OCI-M2 (cell line): ENCODE data around the gene TMPRSS13.

Source experiments
- DNase-seq: peaks from one replicate; lab custom pipeline; 2025; ENCODE audit not compliant: unreplicated experiment; lab: John Stamatoyannopoulos, UW

TMPRSS13 gene

DNA sequence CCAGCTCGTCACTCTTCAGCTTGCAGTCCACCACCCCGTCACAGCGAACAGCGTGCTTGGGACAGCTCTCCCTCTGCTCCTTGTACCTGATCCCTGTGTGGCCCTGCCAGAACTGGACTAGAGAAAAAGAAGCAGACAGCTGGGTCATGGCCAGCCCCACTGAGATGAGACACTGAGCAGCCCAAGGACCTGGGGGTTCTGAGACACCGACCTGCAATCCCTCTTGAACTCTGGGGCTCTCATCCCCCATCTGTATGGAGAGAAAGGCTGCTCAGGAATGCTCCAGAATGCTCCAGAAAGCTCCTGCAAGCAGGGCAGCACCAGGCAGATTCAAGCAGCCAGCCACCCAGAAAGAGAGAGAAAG is 14.8 kb downstream of the TMPRSS13 start:
- no peak for DNase-seq

DNA sequence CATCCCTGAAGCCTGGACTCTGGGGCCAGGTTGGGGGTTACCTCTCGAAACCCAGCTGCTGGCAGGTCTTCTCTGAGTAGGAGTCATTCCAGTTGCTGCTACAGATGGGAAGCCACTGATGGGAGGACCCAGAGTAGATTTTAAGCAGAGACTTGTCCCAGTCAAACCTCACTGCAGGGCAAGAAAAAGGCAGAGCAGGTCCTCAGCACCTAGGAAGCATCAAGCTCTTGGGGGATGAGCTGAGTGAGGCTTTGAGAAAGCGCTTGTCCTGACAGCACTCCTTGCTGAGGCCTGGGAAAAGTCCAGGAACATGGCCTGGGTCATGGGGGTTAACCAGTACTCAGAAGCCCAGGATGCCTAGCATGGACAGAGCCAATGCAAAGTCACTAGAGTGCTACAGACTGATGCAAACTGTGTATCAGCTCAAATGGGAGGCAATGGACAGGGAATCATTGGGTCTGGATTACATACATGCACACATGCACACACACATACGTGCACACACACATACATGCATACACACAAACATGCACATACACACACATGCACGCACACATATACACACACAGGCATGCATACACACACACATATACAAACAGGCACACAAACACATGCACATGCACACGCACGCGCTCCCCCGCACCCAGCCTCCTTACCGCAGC is 15.3 kb downstream of the TMPRSS13 start:
- no peak for DNase-seq

DNA sequence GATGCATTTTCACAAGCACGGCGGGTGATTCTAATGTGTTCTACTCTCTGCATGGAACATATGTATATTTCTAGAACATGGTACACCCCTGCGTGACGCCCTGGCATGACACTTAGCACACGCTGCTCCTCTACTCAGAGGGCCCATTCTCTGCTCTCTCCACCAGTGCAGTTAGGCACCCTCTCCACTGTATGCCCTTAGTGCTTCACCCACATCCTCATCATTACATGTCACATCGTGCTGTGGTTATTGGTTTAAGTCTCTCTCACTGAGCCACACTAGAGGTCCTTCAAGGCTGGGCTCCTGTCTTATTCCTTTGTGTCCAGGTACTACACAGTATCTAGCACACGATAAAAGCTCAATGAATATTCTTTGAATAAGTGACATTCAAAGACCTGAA is 16.7 kb downstream of the TMPRSS13 start:
- DNase-seq, result no peak

DNA sequence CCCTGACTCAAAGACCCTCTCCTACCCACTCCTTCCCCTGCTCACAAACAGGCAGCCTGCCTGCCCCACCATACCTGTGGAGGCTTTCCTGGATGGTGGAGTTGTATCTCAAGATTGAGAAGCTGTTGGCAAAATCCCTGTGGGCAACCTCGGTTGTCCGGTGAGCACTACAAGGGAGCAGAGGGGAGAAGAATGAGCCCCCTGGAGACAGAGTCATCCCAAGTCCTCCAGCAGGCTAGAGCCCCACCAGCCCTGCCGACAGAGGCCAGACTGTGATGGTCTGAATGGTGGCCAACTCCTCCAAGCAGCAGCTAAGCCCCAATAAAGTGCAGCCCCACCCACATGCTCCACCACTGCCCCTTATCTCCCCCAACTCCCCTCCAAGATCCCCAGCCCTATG is 17.5 kb downstream of the TMPRSS13 start:
- no peak for DNase-seq

DNA sequence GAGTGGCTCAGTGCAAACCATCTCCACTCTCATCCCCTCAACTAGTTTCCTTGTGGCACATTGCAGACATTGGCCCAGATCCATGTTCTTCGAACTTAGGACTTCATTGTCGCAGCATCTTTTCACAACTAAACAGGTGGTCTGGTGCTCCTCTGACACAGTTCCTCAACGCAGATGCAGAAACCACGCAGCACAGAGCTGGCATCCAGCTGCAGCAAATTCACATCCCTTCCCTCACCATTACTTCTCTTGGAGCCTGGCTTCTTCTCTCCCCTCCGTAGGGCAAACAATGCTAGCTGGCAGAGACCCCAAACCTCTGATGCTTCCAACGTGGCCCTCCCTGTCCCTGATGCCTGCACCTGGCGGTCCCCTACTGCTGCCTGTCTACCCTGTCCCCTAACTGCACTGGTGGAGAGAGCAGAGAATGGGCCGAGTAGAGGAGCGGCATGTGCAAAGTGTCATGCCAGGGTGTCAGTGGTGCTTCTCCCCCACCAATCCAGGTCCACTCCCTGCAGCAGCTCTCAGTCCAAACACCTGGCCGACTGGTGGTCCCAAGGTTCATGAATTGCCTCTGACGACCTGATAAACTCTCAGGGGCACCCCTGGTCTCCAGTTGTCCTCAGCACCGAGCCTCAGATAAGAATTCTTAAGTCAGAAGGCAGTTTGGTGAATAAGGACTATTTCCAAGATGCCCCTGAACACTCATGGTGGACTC is 18.1 kb downstream of the TMPRSS13 start:
- no peak for DNase-seq

DNA sequence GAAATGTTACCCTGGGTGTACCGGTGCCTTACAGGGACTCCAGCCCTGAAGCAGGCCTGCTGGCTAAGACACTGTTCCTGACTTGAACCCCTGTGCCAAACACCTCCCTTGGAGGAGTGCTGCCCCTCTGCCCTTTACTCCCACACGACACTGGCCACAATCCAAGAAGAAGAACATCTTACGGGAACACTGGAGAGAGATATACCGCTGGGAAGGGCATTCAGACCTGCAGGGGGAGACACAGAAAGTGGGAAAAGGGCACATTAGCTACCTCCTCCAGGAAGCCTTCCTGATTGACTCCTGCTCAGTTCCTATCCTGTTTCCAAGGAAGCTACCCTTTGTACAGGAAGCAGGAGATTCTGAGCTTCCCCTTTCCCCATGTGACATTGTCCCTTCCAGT is 18.7 kb downstream of the TMPRSS13 start:
- no peak for DNase-seq

DNA sequence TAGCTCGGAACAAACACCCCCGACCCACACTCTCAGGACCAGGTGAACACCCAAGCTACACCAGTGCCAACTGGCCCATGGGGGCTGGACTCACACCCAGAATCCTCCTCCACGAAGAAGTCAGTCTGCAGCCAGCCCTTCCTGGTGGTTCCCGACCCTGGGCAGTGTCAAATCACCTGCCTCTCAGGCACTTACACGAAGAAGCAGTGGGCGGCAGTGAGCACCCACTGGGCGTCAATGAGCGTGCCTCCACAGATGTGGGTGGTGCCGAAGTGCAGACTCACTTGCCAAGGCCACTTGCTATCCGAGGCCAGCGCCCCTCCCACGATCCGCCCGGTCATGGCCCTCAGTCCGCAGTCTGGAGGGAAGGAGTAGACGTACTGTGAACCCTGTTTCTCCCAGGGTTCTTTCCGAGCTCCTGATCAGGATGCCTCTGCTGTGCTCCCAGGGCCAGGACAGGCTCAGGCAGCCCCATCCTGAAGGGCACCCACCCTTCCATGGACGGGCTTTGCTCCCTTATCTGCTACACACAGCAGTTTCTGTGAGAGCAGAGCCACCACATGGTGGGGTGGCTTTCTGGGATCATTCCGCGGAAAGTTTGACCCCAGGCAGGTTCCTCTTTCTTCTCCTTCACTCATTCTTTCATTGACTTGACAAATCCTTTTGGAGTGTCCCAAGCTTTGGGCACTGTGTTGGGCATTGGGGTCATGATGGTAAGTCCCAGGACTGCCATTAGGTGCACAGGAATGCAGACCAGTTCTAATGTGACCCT is 19.4 kb downstream of the TMPRSS13 start:
- DNase-seq, result no peak

DNA sequence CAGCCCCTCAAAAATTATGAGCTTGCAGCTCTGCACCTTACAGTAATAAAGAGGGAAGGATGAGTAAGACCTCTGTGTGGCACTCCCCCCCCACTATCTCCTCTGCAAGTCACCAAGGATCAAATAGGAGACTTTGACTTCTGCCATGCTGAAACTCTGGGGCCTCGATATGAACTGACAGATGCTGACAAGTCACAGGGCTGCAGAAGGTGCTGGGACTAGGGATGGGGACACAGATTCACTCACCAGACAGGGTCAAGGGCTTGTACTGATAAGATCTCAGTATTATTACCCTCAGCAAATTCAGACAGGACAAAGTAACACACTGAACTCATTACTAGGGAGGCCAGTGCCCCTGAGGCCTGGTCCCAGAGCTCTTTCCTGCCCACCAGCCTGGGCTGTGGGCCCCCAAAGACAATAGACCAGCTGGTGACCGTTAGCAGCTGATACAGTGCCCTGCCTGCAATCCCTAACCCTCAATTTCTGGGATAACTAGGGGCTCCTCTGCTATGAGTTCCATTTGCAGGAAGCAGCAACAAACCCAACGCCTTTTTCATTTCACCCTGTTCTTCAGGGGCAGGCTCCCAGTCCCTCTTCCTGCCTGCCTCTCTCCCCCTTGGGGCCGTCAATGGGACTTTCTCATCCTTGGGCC is 20.1 kb downstream of the TMPRSS13 start:
- DNase-seq, result no peak

DNA sequence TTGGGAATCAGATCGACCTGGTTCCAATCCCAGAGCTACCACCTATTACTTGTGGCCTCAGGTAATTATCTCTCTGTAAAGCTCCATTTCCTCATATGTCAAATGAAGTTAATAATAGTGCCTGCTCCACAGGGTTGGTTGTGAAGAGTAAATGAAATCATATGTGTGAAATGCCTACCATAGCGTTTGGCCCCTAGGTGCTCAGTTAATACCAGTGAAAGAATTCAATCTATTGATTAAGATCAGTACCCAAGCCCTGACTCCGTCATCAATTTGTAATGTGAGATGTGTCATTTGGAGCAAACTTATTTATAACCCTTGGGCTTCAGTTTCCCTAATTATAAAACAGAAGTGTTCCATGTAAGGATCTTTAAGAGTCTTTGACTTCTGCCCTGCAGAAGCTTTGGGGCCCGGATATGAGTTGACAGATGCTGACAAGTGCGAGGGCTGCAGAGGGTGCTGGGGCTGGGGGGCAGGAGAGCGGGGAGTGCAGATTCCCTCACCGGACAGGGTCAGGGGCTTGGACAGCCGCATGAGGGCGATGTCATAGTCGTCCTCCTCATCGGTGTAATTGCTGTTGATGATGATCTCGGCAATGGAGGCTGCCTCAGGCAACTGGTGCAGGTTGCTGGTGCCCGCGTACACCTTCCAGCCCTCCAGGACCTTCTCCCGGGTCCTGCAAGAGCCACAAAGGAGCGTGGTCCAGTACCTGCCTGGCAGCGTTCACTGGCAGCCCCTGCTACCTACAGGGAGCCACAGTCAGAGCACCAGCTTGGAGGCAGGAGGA is 20.9 kb downstream of the TMPRSS13 start:
- DNase-seq, result no peak

DNA sequence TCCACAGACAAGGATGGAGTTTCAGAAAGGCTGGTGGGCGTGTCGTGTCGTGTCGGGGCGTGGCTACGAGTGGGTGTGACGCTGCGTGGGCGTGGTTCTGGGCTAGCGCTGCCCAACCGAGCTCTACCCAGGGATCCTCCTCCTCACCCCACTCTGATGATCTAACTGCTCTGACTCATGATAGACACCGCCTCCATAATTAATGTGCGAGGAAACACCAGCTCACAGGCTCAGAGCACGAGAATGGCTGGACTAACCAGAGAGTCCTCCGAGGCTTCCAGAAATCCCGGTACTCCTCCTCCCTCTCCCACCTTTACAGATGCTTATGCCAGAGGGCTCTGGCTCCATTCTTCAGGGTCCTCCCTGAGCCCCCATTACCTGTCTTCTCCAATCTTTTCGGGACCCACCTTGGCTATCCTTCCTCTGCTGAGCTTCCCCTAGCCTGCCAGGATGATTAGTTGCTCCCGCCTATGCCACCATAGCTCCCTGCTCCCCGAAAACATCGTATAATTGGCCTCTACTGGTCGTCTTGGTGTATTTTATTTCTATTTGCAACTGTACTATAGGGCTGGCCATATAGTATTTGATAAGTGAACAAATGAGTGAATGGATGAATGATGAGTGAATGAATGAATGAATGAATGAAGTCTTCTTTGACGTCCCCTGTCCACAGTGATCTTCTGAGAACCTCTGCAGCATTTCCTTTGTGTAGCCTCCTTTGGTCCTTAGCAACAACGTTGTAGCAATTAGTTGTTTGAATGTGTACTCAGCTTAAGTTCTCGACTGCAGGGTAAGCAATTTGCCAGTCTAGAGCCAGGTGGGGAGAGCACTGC is 21.7 kb downstream of the TMPRSS13 start:
- no peak for DNase-seq

DNA sequence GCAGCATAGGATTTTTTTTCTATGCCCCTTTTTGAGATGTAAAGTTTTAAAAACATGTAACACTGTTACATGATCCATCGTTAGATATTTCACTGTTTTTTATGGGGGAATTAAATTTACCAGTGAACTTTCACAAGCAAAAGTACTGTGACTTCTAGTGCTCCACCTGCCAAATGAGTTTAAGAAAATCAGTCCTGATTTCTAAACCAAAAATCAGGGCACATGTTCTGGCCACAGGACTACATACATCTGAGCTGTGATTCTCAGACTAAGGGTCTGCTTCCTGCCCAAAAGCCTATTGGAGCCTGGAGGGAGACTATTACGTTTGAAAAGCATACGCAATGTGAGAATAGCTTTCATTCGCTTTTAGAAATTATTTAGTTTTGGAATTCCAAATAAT is 22.5 kb downstream of the TMPRSS13 start:
- no peak for DNase-seq

DNA sequence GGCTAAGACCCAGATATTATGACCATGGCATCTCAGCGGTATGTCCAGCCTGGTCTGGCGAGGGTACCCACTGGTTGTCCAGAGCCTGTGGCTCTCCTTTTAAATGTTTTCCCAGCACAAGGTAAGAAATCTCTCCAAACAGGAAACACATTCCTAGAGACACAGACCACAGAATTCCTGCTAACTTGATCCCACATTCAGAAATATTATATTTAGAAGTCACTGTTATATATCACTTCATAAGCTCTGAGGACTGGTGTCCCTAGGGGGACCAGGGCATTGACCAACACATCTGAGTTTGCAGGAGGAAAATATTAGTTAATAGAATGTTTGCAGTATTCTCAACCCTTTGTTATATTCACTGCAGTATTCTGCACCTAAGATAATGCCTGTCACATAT is 23.1 kb downstream of the TMPRSS13 start:
- no peak for DNase-seq

DNA sequence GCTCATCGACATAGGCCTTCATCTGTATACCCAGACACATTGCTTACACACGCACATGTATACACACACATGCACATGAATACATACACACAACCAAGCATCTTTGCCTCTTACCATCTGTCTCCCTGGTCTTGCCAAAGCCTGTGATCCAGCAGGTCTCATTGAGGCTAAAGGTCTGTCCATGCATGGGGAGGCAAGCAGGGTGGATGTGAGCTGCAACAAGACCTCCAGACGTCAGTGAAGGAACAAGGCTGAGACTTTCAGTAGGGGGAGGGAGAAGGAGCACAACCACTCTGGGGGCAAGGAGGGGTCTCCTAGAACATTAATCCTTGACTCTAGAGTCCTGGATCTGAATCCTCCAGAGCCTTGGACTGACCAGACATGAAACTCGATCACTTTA is 23.7 kb downstream of the TMPRSS13 start:
- no peak for DNase-seq

DNA sequence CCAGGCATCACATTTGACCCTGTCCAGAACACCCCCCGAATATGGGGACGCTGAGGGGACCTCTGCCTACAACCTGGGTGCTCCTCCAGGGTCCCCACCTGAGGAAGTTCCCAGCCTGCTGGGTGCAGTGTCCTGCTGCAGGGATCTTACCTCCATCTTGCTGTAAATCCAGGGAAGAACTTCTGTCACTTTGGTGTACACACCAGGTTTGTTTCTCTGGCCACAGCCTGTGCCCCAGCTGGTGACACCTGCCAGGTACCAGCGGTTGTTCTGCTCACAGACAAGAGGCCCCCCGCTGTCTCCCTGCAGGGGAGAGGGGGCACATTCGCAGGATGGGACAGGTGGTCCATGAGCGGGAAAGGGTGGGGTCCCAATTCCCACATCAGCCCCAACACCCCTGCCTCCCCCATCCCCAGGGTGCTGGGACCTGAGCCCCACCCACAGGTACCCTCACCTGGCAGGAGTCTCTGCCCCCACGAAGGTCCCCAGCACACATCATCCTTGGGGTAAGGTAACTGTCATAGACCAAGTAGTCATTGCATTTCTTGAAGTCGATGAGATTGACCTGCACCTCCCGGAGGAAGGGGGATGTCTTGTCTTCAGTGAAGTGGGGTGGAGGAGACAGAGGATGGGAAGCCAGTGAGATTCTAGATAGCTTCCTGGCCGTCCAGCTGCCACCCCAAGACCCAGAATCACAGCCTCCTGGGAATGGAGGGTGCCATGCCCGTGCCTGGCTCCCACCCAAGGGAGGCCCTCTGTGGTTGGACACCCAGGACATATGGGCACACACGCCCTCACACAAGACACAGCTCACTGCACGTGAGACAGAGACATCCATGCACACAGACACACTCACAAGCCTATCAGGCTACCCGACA is 25.5 kb downstream of the TMPRSS13 start:
- no peak for DNase-seq

DNA sequence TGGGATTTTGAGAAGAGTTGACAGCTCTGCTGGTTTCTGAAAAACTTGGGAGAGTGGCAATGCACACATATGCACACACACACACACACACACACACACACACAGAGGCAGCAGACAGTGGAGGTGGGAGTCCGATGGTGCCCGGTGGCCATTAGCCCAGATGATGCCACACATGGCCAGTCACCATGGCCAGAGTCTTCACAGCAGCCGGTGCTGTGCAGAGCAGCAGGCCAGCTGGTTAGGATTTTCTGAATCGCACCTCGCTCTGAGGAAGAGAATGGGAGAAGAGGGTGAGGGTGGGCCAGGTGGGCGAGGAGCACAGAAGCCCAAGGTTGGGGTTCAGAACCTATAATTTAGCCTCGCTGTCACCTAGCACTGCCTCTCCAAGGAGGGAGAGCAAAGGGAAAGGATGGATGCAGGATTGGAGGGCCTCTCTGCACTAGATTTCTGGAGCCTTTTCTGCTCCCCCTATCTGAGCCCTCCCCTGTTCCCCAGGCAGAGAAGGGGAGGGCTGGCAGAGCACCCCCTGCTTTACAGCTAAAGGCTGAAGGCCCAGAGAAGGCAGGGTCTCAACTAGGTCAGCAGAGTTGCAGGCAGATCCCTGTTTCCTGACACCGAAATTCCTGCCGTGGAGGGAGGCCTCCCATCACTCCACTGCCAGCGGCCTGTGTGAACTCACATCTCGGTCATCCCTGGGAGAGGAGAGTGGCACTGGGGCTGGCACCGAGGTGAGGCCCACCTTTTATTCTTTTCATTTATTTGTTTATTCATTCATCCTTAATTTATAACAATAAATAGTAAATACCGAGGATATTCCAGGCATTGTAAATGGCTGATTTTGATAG is 27.0 kb downstream of the TMPRSS13 start:
- no peak for DNase-seq

DNA sequence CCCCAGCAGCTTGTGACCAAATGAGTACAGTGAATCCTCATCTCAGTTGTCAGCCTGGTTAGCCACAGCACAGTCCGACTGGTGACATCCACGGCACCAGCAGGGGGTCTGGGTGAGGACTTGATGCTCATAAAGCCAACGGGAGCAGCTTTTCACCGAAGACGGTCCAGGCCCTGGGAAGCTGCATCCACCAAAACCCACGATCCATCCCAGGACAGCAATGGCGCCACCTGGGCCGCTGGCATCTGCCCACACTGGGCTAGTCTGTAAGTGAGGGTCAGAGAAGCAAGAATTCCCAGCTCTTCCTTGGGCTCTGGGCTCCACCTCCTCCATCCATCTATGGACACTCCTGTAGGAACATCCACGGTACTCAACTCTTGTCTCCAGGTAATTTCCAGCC is 27.6 kb downstream of the TMPRSS13 start:
- no peak for DNase-seq

DNA sequence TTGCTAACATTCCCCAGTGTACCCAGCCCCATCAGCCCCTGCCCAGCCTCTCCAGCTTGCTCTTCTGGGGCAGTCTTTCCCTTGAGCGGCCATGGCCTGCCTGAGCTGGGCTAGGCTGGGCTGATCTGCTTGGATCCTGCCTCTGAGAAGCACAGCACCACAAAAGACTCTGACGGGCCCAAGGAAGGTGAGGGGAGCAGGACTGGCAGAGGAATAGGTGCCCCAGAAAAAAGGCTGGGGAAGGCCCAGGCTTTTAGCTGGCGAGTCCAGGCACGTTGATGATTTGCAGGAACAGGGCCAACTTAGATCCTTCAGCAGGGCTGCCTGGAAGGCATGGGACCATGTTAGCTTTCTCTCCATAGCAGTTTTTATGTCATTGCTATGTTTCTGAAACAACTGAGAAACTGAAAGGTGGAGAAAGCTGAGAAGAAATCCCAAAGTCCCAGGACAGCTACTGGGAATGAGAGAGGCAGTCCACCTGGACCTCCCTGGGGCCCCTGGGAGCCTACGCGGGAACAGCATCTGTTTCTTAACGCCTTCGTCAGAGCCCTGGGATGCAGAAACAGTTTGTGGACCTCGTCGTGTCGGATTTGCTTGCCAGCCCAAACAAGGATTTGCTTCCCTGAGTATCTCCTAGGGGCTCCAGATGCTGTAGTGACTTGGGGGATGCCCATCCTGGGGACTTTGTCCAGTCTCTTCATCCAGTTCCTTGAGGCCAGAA is 28.3 kb downstream of the TMPRSS13 start:
- no peak for DNase-seq
